NCI-H2196 (cell line): ENCODE results near the gene UTY.

Experiments used
- DNase-seq: peaks from one replicate; lab custom pipeline; 2025; ENCODE audit not compliant: unreplicated experiment; lab: John Stamatoyannopoulos, UW

UTY gene

DNA sequence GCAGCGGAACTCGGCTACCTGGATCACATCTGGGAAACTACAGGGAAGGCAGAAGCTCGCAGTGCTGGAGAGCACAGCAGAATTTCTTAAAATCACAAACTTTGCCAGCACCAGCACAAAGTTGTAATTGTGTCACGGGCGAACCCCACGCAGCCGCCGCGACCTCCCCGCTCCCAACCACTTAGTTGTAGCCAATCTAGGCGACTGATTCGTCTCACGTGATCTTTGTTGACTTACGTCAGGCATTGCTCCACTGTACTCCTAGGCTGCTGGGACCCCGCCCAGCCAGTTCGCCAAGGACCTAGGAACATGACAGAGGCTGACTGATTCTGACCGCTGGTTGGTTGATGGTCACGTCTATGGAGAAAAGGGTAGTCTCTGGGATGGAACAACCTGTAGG is at the start of gene UTY:
UTY (minus strand) TSS at position 206 of the 400 bp plus-strand sequence. CDS start 368 bp downstream, outside the sequence.
- DNase-seq, result peak; percentile 95

DNA sequence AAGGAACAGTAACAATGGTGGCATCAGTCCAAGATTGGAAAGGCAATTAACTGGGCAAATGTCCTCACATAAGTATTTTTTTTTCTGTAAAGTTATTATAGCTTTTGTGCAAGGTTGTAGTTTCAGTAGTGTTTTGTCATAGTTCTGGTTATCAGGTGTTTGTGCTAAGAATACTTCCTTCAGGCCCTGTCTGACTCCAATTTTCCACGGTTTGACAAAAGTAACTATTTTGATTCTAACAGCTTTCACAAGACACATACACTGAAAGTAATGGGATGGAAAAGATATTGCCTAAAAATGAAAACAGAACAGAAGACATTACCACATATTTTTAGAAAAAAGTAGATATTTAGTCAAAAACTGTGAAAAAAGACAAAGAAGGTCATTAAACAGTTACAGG is 40.6 kb upstream of the UTY start:
- DNase-seq, result no peak

DNA sequence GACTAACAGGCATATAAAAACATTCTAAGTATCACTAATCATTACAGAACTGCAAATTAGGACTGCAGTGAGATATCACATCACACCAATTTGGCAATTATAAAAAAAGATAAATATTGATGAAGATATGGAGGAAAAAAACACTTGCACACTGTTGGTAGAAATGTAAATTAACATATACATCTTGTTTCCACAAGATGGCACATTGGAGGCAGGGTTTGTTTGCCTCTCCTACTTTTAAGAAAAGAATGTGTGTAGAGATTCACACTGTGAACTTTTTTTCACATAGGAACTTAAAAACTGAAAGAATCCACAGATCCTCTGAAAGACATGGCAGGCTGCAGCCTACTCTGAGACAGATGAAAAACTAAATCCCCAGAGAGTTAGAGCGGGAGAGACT is 21.4 kb upstream of the UTY start:
- no peak for DNase-seq

DNA sequence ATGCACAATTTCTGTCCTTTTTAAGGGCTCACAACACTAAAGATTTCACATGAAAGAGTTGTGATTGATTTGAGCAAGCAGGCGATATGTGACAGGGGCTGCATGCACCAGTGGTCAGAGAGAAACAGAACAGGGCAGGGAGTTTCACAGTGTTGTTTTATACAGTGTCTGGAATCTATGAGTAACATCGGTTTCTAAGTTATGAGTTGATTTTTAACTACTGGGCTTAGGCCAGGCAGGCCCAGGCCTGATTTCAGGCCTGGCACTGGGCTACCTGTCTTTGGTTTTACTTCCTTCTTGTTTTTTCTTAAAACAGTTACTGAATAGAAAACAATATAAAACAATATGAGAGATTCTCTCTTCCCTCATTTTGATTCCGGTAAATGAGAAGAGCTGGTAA is 13.9 kb upstream of the UTY start:
- no peak for DNase-seq

DNA sequence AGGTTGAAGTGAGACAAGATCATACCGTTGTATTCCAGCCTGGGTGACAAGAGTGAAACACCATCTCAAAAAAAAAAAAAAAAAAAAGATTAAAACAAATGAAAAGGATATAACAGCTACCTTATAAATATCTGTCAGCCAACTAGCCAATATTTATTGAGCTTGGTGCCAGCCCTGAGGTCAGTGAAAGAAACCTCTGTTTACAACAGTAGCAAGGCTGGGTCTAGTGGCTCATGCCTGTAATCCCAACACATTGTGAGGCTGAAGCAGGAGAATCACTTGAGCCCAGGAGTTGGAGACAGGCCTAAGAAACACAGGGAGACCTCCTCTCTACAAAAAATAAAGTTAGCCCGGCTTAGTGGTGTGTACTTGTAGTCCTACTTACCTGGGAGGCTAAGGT is 12.6 kb upstream of the UTY start:
- DNase-seq, result no peak

DNA sequence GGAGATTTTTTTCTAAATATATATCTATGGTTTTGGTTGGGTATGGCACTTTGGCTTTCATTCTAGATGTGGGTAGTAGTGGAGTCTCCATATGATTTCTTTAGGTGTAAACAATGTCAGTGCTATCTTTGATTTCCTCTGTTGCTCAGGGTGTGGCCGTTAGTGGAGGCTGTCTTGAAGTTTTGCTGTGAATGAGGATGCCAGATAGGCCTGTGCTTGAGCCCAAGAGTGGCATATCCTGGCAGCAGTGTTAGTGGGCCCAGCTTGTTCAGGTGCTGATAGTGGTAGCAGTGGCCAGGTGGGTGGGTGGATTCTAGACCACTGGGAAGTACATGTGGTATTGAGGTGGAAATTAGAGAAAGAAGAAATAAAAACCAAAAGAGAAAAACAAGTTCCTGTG is 8.9 kb upstream of the UTY start:
- no peak for DNase-seq

DNA sequence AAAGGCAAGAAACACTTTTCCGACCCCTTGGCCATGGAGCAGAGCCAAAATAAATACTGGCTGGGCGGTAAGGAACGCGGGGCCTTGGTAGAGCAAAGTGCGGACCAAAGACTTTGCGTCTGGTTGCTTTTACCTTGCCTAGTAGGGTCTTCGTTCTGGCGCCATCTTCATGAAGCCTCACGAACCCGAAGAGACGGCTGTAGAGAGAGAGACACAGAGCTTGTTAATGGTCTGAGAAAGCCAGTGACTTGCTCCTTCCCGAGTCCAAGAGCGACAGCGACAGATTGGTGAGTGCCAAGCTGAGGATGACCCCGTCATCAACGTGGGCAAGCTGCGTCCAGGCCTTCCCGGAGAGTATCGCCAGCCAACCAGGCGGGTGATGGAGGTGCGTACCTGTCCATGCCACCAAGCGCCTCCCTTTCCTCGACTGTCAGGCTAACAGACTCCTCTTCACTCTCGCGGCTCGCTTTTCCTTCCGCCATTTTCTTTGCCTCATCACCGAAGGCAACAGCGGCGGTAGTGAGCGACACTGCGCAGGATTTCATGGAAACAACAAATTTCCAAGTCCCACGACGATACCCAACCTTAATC is 617 bp downstream of the UTY start:
- DNase-seq, result peak; percentile 64

DNA sequence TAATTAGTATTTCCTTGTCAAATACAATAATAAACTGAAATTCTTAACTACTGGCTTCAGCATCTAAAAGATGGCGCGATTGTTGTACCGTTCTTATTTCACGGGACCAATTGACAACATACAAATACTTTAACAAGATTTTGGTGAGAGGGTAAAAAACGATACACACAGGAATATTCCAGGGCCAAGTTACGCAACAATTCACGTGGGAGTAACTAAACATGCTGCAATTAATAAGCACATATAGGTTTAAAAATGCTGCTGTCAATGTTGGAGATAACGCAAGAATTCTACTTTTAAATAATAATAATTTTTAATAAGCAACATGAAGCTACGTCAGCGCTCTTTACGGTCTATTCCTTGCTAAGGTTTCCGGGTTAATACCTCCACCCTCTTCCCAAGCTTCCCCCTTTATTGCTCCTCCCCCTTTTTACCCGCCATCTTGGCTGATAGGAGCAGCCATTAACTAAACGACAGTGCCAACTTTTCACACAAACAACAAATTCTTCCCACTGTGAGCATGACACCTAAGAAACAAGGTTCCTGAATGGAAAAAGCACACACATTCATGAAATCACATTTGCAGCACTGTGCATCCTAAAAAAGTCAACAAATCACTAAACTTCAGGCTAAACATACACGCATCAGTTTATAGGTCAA is 1.6 kb downstream of the UTY start:
- peak; percentile 88 for DNase-seq

DNA sequence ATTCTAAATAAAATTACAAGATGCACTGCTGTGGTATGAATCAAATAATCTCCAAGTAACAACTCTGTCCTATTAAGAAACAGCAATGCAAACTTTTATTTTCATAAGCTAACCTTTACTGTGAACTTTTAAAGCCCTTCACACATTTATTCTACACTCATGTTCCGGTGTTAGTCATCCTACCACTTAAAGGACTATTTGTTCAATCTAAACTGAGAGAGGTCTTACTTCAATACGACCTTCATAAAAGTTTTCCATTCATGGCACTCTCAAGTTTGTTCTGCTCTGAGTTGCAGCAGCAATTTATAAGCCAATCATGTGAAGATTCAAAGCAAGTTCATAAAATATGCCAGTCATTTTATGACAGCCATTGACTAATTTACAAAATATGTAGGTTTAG is 4.8 kb downstream of the UTY start:
- DNase-seq, result no peak

DNA sequence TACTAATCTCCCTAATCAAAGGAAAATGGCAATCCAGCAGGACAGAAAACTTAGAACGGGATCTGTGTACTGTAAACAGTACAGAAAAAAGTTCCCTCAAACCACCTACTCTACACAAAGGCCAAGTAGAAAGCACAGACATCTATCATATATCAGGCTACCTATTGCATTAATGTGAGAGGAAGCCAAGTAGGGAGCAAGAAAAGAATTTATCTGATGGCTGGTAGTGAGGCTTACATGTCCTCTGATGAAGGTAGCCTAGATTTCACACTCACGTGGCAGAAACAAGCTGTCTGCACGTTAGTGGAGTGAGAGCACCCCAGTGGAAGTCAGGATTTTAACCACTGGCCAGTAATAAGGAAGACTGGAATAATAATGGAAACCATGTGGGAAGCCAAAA is 28.3 kb downstream of the UTY start:
- no peak for DNase-seq

DNA sequence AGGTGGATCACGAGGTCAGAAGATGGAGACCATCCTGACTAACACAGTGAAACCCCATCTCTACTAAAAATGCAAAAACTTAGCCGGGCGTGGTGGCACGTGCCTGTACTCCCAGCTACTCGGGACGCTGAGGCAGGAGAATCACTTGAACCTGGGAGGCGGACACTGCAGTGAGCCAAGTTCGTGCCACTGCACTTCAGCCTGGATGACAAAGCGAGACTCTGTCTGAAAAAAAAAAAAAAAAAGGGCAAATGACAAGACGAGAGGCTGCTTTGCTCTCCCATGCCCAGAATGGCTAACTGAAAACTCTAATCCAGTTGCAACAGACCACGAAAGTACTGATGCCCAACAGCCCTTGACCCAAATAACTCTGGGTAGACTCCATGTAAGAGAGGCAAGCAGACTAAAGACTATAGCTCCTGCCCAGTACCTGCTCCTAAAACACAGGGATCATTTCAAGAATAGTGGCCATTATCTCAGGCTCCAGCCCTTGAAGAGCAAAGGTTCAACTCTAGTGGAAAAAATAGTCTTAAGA is 29.2 kb downstream of the UTY start:
- no peak for DNase-seq

DNA sequence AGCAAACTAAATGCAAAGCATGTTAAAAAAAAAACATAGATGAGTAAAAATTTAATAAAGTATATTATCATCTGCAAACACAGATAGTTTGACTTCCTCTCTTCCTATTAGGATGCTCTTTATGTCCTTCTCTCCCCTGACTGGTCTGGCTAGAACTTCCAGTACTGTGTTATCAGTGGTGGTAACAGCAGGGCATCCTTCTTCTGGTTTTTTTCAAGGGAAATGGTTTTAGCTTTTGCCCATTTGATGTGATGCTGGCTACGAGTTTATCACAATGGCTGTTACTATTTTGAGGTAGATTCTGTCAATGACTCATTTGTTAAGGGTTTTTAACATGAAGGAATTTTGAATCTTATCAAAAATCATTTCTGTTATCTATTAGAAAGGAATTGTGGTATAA is 34.3 kb downstream of the UTY start:
- no peak for DNase-seq

DNA sequence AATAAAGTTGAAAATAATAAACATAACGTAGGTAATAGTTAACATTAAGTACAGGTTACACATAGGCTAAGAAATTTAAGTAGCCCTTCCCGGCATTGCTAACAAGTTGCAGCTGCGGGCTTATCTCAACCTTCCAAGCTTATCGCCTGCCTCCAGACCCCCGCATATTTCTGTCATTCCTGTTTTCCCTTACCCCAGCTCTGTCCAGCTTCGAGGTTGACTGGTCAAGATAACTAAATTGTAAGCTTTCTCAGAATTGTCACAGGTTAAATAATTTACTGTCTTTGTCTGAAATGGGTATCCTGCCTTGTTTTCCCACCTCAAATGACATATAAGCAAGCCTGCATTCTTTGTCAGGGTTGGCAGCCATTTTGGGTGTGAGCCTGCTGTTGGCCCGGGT is 36.7 kb downstream of the UTY start:
- DNase-seq, result no peak

DNA sequence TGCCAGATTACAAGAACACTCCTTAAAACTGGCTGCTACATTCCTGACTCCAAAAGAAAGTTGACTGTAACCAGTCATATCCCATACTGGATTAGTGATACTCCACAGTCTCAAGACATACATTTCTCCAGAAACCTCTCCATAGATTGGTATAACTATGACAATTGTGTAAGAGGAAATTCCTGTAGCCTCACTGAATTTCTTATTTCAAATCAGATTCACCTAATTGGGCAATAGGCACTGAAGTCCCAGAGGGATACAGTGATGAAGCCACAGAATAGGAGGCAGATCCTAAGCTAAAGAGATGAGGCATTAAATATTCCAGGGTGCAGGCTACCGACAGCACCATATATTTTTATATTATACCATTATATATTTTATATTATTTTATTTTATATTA is 39.0 kb downstream of the UTY start:
- DNase-seq, result no peak

DNA sequence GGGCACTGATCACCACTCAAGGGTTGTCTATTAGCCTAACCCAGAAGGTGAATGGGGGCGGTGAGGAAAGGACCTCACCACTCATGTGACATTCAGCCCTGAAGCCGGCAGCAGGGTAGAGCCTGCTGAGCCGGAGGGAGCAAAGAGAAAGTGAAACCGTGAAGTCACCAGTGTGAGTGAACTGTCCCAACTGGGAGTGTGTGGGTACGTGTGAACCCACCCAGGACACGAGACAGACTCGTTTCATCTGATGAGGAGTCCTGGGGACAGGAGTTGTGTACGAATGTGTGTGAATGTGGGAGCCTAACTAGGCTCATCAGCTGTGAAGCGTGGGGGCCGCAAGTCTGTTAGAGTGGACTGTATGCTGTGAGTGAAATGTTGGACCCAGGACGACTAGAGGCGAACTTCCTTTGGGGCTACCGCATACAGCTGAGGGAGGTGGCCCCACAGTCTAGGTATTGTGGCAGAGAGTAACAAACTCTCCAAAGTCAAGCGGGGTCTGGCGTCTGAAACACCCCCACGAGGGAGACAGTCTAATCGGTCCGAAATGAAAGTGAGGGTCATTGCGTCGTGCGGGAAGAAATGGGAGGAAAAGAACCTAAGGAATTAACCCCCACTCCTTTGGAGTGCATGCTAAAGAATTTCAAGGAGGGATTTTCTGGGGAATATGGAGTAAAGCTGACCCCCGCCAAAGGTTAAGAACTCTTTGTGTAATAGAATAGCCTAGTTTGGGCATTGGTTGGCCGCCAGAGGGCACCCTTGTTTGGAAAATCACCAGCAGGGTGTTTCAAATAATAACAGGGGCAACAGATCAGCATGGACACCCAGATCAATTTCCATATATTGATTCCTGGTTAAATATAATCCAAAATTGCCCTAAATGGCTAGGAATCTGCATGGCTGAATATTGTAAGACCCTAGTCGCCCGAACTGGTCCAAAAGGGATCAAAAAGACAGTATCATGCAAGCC is 43.6 kb downstream of the UTY start:
- peak; percentile 77 for DNase-seq

DNA sequence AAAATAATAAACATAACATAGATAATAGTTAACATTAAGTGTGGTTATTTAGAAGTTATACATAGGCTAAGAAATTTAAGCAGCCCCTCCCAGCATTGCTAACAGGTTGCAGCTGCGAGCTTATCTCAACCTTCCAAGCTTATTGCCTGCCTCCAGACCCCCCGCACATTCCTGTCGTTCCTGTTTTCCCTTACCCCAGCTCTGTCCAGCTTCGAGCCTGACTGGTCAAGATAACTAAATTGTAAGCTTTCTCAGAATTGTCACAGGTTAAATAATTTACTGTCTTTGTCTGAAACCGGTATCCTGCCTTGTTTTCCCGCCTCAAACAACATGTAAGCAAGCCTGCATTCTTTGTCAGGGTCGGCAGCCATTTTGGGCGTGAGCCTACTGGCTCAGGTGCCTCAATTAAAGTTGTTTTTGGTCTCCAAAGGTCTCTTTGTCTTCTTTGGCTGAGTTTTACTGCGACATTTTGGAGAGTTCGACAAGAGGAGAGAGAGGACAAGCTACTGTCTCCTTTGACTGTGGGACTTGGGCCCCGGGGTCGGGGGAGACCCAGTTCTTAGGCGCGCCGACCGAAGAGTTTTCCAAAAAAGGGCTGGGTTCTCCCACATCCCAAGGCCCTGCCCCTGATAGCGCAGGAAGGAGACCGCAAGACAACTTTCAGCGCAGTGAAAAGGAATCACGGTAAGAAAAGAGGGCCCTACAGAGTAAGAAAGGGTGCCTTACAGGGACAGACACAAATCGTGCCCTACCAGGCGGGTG is 44.4 kb downstream of the UTY start:
- peak; percentile 12 for DNase-seq

DNA sequence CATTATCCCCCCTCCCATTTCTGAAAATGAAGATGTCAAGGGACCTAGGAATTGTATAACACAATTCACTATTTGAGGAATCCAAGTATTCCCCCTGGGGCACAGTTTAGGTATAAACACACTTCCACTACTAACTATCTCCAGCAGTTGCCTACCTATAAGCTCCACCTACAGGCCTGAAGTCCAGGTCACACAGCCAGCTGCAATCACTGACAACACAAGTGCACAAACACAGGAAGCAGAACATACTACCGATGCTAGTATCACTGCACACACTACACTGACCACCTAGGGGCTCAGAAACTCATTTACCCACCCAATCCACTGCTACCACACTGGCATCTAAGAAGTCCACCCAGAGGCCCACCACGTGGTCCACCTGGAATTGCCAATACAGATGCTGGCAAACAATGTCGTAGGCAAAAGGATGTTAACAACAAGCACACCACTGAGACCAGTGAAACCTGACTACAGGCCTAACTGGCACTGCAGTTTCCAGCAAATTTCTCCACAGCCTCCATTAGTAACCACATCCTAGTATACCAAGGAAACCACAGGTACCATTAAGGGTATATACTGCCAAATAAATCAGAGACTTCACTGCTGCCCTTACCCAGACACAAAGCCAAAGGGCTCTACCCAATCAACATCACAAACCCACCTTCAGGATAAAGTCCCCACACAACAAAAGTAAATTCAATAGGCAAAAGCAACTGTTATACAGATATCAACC is 47.4 kb downstream of the UTY start:
- DNase-seq, result no peak

DNA sequence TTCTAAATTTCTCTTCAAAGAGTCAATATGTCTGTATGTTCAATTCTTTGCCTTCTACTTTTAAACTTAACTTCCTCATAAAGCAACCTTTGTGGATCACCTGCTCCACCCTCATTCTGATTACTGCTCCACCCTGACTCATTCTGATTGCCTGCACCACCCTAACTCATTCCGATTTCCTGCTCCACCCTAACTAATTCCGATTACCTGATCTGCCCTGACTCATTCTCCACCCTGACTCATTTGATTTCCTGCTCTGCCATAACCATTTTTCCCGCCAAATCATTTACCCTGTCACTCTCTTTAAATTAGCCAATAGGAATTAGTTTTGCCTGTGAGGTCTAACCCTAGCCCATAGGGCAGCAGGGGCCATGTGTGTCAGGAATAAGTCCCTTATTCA is 50.3 kb downstream of the UTY start:
- DNase-seq, result no peak

DNA sequence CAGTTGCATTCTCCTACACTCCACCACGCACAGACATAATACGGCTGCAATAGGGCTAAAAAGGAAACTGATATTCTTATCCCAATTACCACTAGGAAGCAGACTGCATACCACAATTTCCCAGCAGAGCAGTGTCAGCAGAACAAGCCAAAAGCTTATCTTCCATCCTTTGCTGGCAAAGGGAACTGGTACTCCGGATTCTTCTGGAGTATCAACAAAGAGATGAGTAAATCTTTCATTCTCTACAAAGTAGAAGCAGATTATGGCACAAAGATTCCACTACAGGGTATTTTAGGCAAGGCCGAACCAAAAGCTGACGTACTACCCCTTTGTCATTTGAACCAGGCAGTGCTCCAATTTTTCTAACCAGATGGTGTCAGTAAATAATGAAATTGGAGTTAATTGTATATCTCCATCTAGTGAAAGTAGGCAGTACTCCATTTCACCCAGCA is 56.5 kb downstream of the UTY start:
- DNase-seq, result peak; percentile 81
